Hepatocyte (in vitro differentiated cells): ENCODE results near the gene PTPN14. TPM values are rescaled to one million over a fixed set of nuclear protein-coding genes. Genes with fewer than 3 reads are reported as not detected.

ENCODE experiments used
- DNase-seq: peaks from one replicate; pipeline ENCODE4 v3.0.0-alpha.2; 2016; ENCODE audit warnings: low spot score
- H2AFZ ChIP-seq: fragments of 200-600 bp; sonication (generic); 2 replicates; pipeline ENCODE4 v1.6.0; 2016; ENCODE audit warnings: antibody characterized with exemption, mild to moderate bottlenecking
- H3K27ac ChIP-seq: fragments of 200-600 bp; sonication (generic); 2 replicates; pipeline ENCODE4 v1.5.1; 2016; ENCODE audit warnings: mild to moderate bottlenecking
- H3K27me3 ChIP-seq: fragments of 200-600 bp; sonication (generic); 2 replicates; pipeline ENCODE4 v1.6.1; 2016
- H3K36me3 ChIP-seq: fragments of 200-600 bp; sonication (generic); replicated peaks from 2 replicates; pipeline ENCODE4 v1.5.1; 2016; ENCODE audit warnings: low read depth; ENCODE audit not compliant: insufficient read depth
- H3K4me1 ChIP-seq: fragments of 200-600 bp; sonication (generic); 2 replicates; pipeline ENCODE4 v1.5.1; 2016; ENCODE audit warnings: mild to moderate bottlenecking, moderate library complexity; ENCODE audit not compliant: insufficient read depth
- H3K4me2 ChIP-seq: fragments of 200-600 bp; sonication (generic); 2 replicates; pipeline ENCODE4 v1.6.0; 2016
- H3K4me3 ChIP-seq: fragments of 200-600 bp; sonication (generic); 2 replicates; pipeline ENCODE4 v1.5.1; 2016; ENCODE audit warnings: mild to moderate bottlenecking
- H3K79me2 ChIP-seq: fragments of 200-600 bp; sonication (generic); 2 replicates; pipeline ENCODE4 v1.6.0; 2017; ENCODE audit warnings: mild to moderate bottlenecking
- H3K9me2 ChIP-seq: fragments of 200-600 bp; sonication (generic); replicated peaks from 2 replicates; pipeline ENCODE4 v1.6.0; 2017; ENCODE audit warnings: mild to moderate bottlenecking; ENCODE audit not compliant: insufficient read depth
- H3K9me3 ChIP-seq: fragments of 200-600 bp; sonication (generic); 2 replicates; pipeline ENCODE4 v1.5.1; 2016; ENCODE audit warnings: low read depth, mild to moderate bottlenecking
- H4K20me1 ChIP-seq: fragments of 200-600 bp; sonication (generic); 2 replicates; pipeline ENCODE4 v1.6.0; 2016; ENCODE audit warnings: mild to moderate bottlenecking; ENCODE audit not compliant: insufficient read depth, poor library complexity, severe bottlenecking
- EZH2 ChIP-seq: fragments of 200-600 bp; sonication (generic); IDR thresholded peaks from 2 replicates; pipeline ENCODE4 v1.6.1; 2016; ENCODE audit warnings: antibody characterized with exemption, mild to moderate bottlenecking, borderline replicate concordance
- EZH2phosphoT487 ChIP-seq: fragments of 200-600 bp; sonication (generic); IDR thresholded peaks from one replicate; pipeline ENCODE4 v1.6.1; 2018; ENCODE audit warnings: antibody characterized with exemption, mild to moderate bottlenecking, low read depth, moderate library complexity; ENCODE audit not compliant: unreplicated experiment, severe bottlenecking
- WGBS: methylation state at CpG from one replicate; pipeline ENCODE4 v1.1.6; 2016; ENCODE audit warnings: low lambda C conversion rate; ENCODE audit errors: missing lambda C conversion rate; 5-methylcytosine and 5-hydroxymethylcytosine counted together
- polyA plus RNA-seq: library from polyadenylated mRNA; unstranded; fragments of >200 nt; fragmentation: Nextera tagmentation; extraction: Ambion mirVana; gene quantifications from 2 replicates; pipeline ENCODE4 v1.2.1, GENCODE V29; 2016
- total RNA-seq: library from RNA; depleted of rRNA; stranded (reverse); fragments of >200 nt; gene quantifications from 2 replicates; pipeline ENCODE4 v1.2.3, GENCODE V29; 2014
- TF ChIP-seq, protein P1 (sequence below): fragments of 200-600 bp; sonication (generic); IDR thresholded peaks from 2 replicates; pipeline ENCODE4 v1.5.1; 2016; ENCODE audit warnings: antibody characterized with exemption, mild to moderate bottlenecking; ENCODE audit not compliant: poor library complexity

PTPN14 gene
- total and polyA plus RNA-seq, 2 experiments from 2014 or later = 9.5 to 21.7 TPM

DNA sequence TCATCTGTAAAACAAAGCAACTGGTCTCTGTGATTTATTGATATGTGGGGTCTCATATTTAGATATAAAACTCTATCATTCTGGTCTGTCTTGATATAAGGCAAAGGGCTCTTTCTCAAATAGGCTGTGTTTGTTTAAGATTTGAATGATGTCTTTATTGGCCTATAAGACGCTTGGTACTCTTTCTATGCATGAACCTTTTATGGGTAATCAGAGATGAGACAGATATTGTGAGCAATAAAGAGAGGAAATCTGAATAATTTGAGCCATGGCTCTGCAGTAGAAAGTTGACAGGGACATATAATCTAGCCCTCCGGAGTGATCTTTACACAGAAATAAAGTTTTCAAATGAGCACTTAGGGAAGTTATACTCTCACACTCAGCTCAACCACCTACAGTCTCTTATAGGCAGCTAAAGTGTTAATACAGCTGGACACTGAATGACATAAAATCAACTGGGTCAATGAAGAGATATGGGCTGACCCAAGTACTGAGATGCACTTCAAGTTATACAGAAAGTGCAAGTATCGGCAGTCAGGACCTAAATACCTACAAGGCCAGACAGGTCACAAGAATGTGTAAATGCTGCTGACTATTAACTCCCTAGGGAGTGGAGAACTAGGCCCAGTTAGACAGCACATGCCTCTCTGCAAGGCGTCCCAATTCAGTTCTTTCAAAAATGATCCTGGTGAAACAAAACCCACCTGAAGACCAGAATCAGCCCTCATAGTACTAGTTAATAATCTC is 111.0 kb downstream of the PTPN14 start:
- Histone ChIP-seq H3K36me3 (no peaks in the 10 kb centered on the region), H4K20me1 (no peaks in the 10 kb centered on the region), H2AFZ (no peak overlapping the region), H3K79me2 (peaks cover 23% of the 10 kb centered on the region), H3K9me2 (no peaks in the 10 kb centered on the region), H3K4me1 (peaks cover 34% of the 10 kb centered on the region), H3K9me3 (no peaks in the 10 kb centered on the region), H3K27me3 (no peaks in the 10 kb centered on the region), H3K27ac (peak overlapping the region; percentile 87), H3K4me2 (peak overlapping the region; percentile 69), H3K4me3 (no peak overlapping the region)
- TF ChIP-seq EZH2 (no peak), EZH2phosphoT487 (no peak)
- TF ChIP-seq, protein P1, sequence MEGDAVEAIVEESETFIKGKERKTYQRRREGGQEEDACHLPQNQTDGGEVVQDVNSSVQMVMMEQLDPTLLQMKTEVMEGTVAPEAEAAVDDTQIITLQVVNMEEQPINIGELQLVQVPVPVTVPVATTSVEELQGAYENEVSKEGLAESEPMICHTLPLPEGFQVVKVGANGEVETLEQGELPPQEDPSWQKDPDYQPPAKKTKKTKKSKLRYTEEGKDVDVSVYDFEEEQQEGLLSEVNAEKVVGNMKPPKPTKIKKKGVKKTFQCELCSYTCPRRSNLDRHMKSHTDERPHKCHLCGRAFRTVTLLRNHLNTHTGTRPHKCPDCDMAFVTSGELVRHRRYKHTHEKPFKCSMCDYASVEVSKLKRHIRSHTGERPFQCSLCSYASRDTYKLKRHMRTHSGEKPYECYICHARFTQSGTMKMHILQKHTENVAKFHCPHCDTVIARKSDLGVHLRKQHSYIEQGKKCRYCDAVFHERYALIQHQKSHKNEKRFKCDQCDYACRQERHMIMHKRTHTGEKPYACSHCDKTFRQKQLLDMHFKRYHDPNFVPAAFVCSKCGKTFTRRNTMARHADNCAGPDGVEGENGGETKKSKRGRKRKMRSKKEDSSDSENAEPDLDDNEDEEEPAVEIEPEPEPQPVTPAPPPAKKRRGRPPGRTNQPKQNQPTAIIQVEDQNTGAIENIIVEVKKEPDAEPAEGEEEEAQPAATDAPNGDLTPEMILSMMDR = no peak
- 59% methylated on average over 4 of the region's 4 CpGs for WGBS
- DNase-seq = no peak

DNA sequence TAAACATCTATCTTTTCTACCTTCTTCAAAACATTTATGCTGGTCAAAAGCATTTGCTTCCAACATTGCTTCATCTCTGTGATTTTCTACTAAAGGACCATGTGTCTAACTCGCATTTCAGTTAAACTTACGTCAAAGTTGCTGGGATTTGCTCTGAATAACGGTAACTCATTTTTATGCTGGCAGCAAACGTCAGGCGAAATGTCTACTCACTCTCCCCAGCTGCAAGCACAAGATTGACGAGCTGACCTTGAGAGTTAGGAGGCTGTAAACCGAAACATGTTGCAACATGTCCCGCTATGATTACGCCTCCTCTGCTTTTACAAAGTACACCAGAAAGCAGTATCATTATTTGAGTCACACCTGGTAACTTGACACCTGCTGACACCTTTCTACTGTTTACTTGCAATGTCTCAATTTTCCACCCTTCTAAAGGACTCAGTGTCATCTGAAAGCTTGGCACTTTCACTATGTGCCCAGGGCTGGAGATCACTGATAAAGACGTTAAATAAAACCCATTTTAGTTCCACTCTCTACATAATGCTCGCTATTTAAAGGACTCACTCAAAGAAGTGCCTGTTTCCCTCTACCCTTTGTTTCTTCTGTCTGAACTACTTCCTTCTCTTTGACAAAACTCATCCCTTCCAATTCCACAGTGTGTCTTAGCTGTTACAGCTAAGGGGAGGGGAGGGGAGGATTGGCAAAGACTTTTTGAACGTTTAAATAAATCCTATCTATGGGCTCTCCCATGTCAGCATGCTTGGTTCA is 111.9 kb downstream of the PTPN14 start:
- Histone ChIP-seq H2AFZ (no peak overlapping the region), H4K20me1 (no peaks in the 10 kb centered on the region), H3K27me3 (no peaks in the 10 kb centered on the region), H3K9me2 (no peaks in the 10 kb centered on the region), H3K27ac (peak overlapping the region; percentile 87), H3K9me3 (no peaks in the 10 kb centered on the region), H3K4me2 (peak overlapping the region; percentile 69), H3K4me1 (peaks cover 28% of the 10 kb centered on the region), H3K79me2 (peaks cover 31% of the 10 kb centered on the region), H3K4me3 (no peak overlapping the region), H3K36me3 (no peaks in the 10 kb centered on the region)
- DNase-seq = peak; percentile 83
- TF ChIP-seq EZH2 (no peak), EZH2phosphoT487 (peak; percentile 55)
- TF ChIP-seq, protein P1 = no peak
- WGBS = 29% methylated on average over 12 of the region's 12 CpGs

DNA sequence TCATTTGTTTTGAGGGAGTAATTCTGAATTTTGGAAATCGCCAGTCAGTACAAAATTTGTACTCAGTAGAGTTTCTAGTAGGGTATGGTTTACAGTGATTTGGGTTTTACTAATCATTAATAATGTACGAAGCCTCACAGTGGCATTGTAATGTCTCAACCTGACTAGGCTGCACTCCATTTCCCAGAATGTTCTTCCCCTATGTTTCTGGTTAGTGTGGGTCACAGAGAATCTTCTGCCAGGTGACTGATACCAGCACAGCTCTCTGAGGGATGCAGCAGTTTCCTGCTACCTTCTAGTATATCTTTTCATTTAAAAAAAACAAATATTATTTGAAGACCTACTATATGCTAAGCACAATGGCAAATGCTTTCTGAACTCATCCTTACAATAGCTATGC is 112.9 kb downstream of the PTPN14 start:
- Histone ChIP-seq H3K79me2 (peaks cover 32% of the 10 kb centered on the region), H4K20me1 (no peaks in the 10 kb centered on the region), H3K4me1 (peaks cover 28% of the 10 kb centered on the region), H3K36me3 (no peaks in the 10 kb centered on the region), H3K27me3 (no peaks in the 10 kb centered on the region), H3K9me3 (no peaks in the 10 kb centered on the region), H3K9me2 (no peaks in the 10 kb centered on the region), H3K27ac (peak overlapping the region; percentile 56), H3K4me3 (no peak overlapping the region), H3K4me2 (no peak overlapping the region), H2AFZ (no peak overlapping the region)
- DNase-seq = no peak
- TF ChIP-seq EZH2phosphoT487 = no peak
- TF ChIP-seq, protein P1 = no peak
- WGBS = 88% methylated on average over 2 of the region's 2 CpGs
